ENCODE measurements around the gene TCAP.

DNA sequence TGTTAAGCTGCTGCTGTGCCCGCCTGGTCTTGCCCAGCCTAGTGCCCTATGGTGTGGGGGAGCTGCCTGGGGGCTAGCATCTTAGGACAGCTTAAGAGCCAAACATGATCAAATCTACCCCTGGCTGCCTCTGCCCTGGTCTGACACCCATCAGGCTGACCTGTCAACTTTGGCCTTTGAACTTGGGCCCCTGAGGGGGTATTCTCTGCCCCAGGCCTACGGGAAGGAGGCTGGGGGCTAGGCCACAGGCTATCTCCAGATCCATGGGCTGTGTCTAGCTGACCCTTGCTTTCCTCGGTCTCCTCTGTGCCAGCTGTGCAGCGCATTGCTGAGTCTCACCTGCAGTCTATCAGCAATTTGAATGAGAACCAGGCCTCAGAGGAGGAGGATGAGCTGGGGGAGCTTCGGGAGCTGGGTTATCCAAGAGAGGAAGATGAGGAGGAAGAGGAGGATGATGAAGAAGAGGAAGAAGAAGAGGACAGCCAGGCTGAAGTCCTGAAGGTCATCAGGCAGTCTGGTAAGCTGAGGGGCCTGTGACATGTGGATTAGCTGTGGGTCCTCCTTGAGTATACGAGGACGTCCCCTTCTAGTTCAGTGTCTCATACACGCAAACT, 31.5 kb upstream of the TCAP start:
- TF ChIP-seq EZH2 (IDR thresholded peaks at IDR 0.05; ENCODE audit: insufficient read depth, poor library complexity, severe bottlenecking) (no peak), EZH2phosphoT487 (IDR thresholded peaks at IDR 0.05; ENCODE audit: insufficient read depth, low read depth) (no peak)

All from GM23248 (cell line).